ENCODE measurements around the gene SMIM38. TPM values are rescaled to one million over a fixed set of nuclear protein-coding genes. Genes with fewer than 3 reads are reported as not detected.

The SMIM38 gene
- total RNA-seq, 1 experiment from 2014 or later, result 0.54 TPM

- RAD21 ChIA-PET (ENCODE audit: low non-redundant PET in 1 of 2, low total read pairs in 2 of 2, uncharacterized antibody in 2 of 2, unreplicated experiment in 2 of 2), result no interaction called here
- Histone ChIP-seq H3K36me3 (ENCODE audit: control insufficient read depth in 1 of 2, insufficient read depth in 2 of 2, low read length in 2 of 2) (no peaks in the 10 kb centered on the region), H3K27me3 (ENCODE audit: insufficient read depth, low read length) (no peaks in the 10 kb centered on the region), H3K9ac (ENCODE audit: low read length) (no peak overlapping the region), H3K4me3 (replicated peaks in 1 of 2; ENCODE audit: low read depth in 1 of 2, low read length in 2 of 2) (no peak overlapping the region), H3K9me3 (ENCODE audit: control insufficient read depth in 1 of 2, insufficient read depth in 1 of 2, low read depth in 1 of 2, low read length in 2 of 2) (peaks cover 0 to 3% of the 10 kb centered on the region in 2 experiments; a peak in 1 of 4 replicates), H3K79me2 (ENCODE audit: insufficient read depth, low read length) (no peaks in the 10 kb centered on the region), H3K9me2 (ENCODE audit: insufficient read depth) (no peaks in the 10 kb centered on the region), H4K20me1 (ENCODE audit: insufficient read depth) (no peaks in the 10 kb centered on the region), H3K4me1 (ENCODE audit: control insufficient read depth in 1 of 2, insufficient read depth in 2 of 2, low read length in 2 of 2) (no peaks in the 10 kb centered on the region), H3K27ac (ENCODE audit: low read depth, low read length) (no peak overlapping the region), H2AFZ (ENCODE audit: low read depth, low read length, poor library complexity, severe bottlenecking) (no peak overlapping the region), H3K4me2 (ENCODE audit: low read length) (no peak overlapping the region)
- intact Hi-C loops (cut with micrococcal nuclease), result no loop called here
- no peak for DNase-seq (ENCODE audit: low read depth, low spot score)
- no TSS peak for BruUV-seq (replicated peaks)
- POLR2A ChIA-PET, result no interaction called here
- no peak for ATAC-seq
- CTCF ChIA-PET, result no interaction called here
- no peak for TF ChIP-seq JUND (IDR thresholded peaks at IDR 0.05)
- TF ChIP-seq POLR2A (IDR thresholded peaks at IDR 0.05; ENCODE audit: borderline replicate concordance, extremely low read depth, insufficient read depth, insufficient read length), result no peak
- no peak for TF ChIP-seq CEBPB (IDR thresholded peaks at IDR 0.05; ENCODE audit: low read depth)
- TF ChIP-seq SRF (IDR thresholded peaks at IDR 0.05; ENCODE audit: low read depth), result no peak
- no peak for TF ChIP-seq EGR1 (IDR thresholded peaks at IDR 0.05; ENCODE audit: low read depth)
- TF ChIP-seq TCF7L2 (IDR thresholded peaks at IDR 0.05; ENCODE audit: borderline replicate concordance, extremely low read depth, insufficient read depth, insufficient read length), result no peak
- no peak for TF ChIP-seq YY1 (IDR thresholded peaks at IDR 0.05; ENCODE audit: extremely low read depth, insufficient replicate concordance, low read depth, low read length)
- TF ChIP-seq EZH2phosphoT487 (IDR thresholded peaks at IDR 0.05; ENCODE audit: borderline replicate concordance), result no peak
- no peak for TF ChIP-seq CTCF (IDR thresholded peaks at IDR 0.05 in 2 of 3, conservative IDR thresholded peaks at IDR 0.05 in 1 of 3; ENCODE audit: borderline replicate concordance in 1 of 3, insufficient read depth in 1 of 3, low read depth in 2 of 3, low read length in 2 of 3)
- TF ChIP-seq POLR2AphosphoS5 (IDR thresholded peaks at IDR 0.05; ENCODE audit: low read depth, low read length), result no peak
- TF ChIP-seq REST (IDR thresholded peaks at IDR 0.05; ENCODE audit: low read depth), result no peak
- TF ChIP-seq ELF1 (IDR thresholded peaks at IDR 0.05; ENCODE audit: borderline replicate concordance, low read depth), result no peak
- no peak for TF ChIP-seq ATF3 (IDR thresholded peaks at IDR 0.05)
- TF ChIP-seq ZFX (IDR thresholded peaks at IDR 0.05), result no peak
- TF ChIP-seq CBX3 (IDR thresholded peaks at IDR 0.05; ENCODE audit: low read depth), result no peak
- TF ChIP-seq FOSL1 (IDR thresholded peaks at IDR 0.05; ENCODE audit: low read depth), result no peak
- no peak for TF ChIP-seq EZH2 (IDR thresholded peaks at IDR 0.05)
- no peak for TF ChIP-seq RAD21 (IDR thresholded peaks at IDR 0.05; ENCODE audit: low read depth)
Measured at GRCh38 chr11:69180726-69181125, 25.0 kb downstream of the SMIM38 start.
